SU-DHL-6 (cell line): ENCODE measurements around the gene CTCF.

Source experiments
- H2AFZ ChIP-seq: fragments of 200-600 bp; sonication (generic); 2 replicates; pipeline ENCODE4 v1.6.1; 2014; ENCODE audit warnings: low read depth, mild to moderate bottlenecking, moderate library complexity, mixed read lengths, antibody characterized with exemption, low read length; ENCODE audit not compliant: severe bottlenecking
- H3F3A ChIP-seq: fragments of 200-600 bp; shearing (Covaris generic); 2 replicates; pipeline ENCODE4 v1.6.0; 2016; ENCODE audit warnings: antibody characterized with exemption, mild to moderate bottlenecking; ENCODE audit not compliant: insufficient read depth
- H3K27ac ChIP-seq: fragments of 200-600 bp; sonication (generic); 2 replicates; pipeline ENCODE4 v1.5.1; 2016; ENCODE audit warnings: low read depth, mild to moderate bottlenecking, low read length, moderate library complexity, mixed read lengths
- H3K27me3 ChIP-seq: fragments of 200-600 bp; sonication (generic), shearing (Covaris generic); 2 replicates; pipeline ENCODE4 v1.6.0; 2014; ENCODE audit warnings: mild to moderate bottlenecking, low read length
- H3K36me3 ChIP-seq: fragments of 200-600 bp; sonication (generic); 2 replicates; pipeline ENCODE4 v1.6.1; 2014; ENCODE audit warnings: mild to moderate bottlenecking, low read length, mixed read lengths
- H3K4me2 ChIP-seq: fragments of 300-600, 200-600 bp; shearing (Covaris generic), sonication (generic); 2 replicates; pipeline ENCODE4 v1.6.0; 2014; ENCODE audit warnings: low read length, low read depth, mild to moderate bottlenecking; ENCODE audit not compliant: poor library complexity, severe bottlenecking
- H3K4me3 ChIP-seq: fragments of 200-600 bp; sonication (generic); 2 replicates; pipeline ENCODE4 v1.5.1; 2014; ENCODE audit warnings: antibody characterized with exemption, low read length, mild to moderate bottlenecking, mixed read lengths; ENCODE audit not compliant: insufficient read depth, poor library complexity, severe bottlenecking
- H3K79me2 ChIP-seq: fragments of 200-600 bp; sonication (generic); 2 replicates; pipeline ENCODE4 v1.6.1; 2014; ENCODE audit warnings: mild to moderate bottlenecking, low read length, moderate library complexity; ENCODE audit not compliant: insufficient read depth
- H3K9ac ChIP-seq: fragments of 200-600 bp; sonication (generic); 2 replicates; pipeline ENCODE4 v1.7.0; 2014; ENCODE audit warnings: mild to moderate bottlenecking, low read length
- H3K9me2 ChIP-seq: fragments of 200-600 bp; sonication (generic); replicated peaks from 2 replicates; pipeline ENCODE4 v1.6.1; 2014; ENCODE audit warnings: low read length; ENCODE audit not compliant: insufficient read depth
- H3K9me3 ChIP-seq: fragments of 200-600 bp; sonication (generic); 2 replicates; pipeline ENCODE4 v1.6.1; 2014; ENCODE audit warnings: low read length, mixed read lengths; ENCODE audit not compliant: insufficient read depth
- H4K20me1 ChIP-seq: fragments of 200-600 bp; sonication (generic); 2 replicates; pipeline ENCODE4 v1.6.1; 2014; ENCODE audit warnings: low read depth, mild to moderate bottlenecking, antibody characterized with exemption, low read length, moderate library complexity, mixed read lengths
- EZH2phosphoT487 ChIP-seq: fragments of 200-600 bp; sonication (generic), shearing (Covaris generic); conservative IDR thresholded peaks from 2 replicates; pipeline ENCODE4 v1.6.1; 2018; ENCODE audit warnings: mild to moderate bottlenecking, antibody characterized with exemption, low read length, moderate library complexity, mixed read lengths
- TF ChIP-seq, protein P1 (sequence below): fragments of 200-600 bp; sonication (generic); IDR thresholded peaks from one replicate; pipeline ENCODE4 v1.5.1; 2017; ENCODE audit warnings: antibody characterized with exemption, mild to moderate bottlenecking, low read length, moderate library complexity; ENCODE audit not compliant: insufficient read depth, poor library complexity, severe bottlenecking

The CTCF gene

DNA sequence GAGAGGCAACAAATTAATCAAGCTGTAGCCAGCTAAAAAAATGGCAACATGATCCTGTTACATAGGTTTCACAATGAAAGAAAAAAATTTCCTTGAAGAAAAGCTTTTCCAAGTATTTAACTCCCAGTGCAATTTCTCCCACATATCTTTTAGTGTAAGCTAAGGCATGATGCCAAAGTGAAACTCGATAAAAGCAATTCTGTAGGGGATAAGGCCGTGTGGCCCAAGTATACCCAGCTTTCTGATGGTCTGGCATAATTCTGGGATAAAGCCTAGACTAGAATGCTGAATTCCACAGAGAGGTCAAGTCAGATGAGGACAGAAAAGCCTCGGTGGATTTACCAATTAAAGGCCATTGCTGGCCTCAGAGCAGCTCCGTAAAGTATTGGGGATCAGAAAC, 36.2 kb downstream of the CTCF start:
- H3K36me3 ChIP-seq: no peaks in the 10 kb centered on the region
- no peaks in the 10 kb centered on the region; the same call in 1 of the 2 replicates for H3F3A ChIP-seq
- TF ChIP-seq, protein P1, sequence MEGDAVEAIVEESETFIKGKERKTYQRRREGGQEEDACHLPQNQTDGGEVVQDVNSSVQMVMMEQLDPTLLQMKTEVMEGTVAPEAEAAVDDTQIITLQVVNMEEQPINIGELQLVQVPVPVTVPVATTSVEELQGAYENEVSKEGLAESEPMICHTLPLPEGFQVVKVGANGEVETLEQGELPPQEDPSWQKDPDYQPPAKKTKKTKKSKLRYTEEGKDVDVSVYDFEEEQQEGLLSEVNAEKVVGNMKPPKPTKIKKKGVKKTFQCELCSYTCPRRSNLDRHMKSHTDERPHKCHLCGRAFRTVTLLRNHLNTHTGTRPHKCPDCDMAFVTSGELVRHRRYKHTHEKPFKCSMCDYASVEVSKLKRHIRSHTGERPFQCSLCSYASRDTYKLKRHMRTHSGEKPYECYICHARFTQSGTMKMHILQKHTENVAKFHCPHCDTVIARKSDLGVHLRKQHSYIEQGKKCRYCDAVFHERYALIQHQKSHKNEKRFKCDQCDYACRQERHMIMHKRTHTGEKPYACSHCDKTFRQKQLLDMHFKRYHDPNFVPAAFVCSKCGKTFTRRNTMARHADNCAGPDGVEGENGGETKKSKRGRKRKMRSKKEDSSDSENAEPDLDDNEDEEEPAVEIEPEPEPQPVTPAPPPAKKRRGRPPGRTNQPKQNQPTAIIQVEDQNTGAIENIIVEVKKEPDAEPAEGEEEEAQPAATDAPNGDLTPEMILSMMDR: no peak
- no peak for TF ChIP-seq EZH2phosphoT487
- H3K9me3 ChIP-seq: no peaks in the 10 kb centered on the region
- no peak overlapping the region for H3K27ac ChIP-seq
- no peak overlapping the region for H2AFZ ChIP-seq
- no peaks in the 10 kb centered on the region for H3K27me3 ChIP-seq
- no peak overlapping the region for H3K9ac ChIP-seq
- H4K20me1 ChIP-seq: peaks cover 3% of the 10 kb centered on the region; the same call in 1 of the 2 replicates
- H3K4me2 ChIP-seq: no peak overlapping the region
- no peak overlapping the region for H3K4me3 ChIP-seq
- peaks cover 96% of the 10 kb centered on the region for H3K79me2 ChIP-seq
- H3K9me2 ChIP-seq: no peaks in the 10 kb centered on the region

DNA sequence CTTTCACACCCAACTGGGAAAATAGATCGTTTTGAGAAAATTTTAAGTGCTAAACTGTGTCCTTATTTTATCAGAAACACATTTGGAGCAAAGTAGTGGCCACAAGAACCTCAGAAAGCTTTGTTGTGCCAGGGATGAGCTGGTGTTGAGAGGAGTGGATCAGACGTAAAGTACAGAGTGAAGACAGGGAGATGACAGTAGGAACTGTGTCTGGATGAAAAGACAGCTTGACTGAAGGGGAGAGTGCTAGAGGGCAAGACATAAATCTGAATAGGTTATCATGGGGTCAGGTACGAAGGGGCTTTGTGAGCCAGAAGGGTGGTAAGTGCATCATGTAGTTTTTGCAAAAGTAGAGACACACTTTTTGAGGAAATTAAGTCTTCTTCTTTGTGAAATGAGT, 43.3 kb downstream of the CTCF start:
- Histone ChIP-seq H3K79me2 (peaks cover 94% of the 10 kb centered on the region), H3K27ac (no peak overlapping the region), H3K9ac (no peak overlapping the region), H3K4me2 (no peak overlapping the region), H3K9me3 (no peaks in the 10 kb centered on the region), H3K9me2 (no peaks in the 10 kb centered on the region), H3K36me3 (no peaks in the 10 kb centered on the region), H3F3A (0 out of 2 replicates have a peak, but pooled peaks cover 4% of the 10 kb centered on the region), H4K20me1 (peaks cover 5% of the 10 kb centered on the region; the same call in 1 of the 2 replicates), H3K27me3 (no peaks in the 10 kb centered on the region), H2AFZ (no peak overlapping the region), H3K4me3 (no peak overlapping the region)
- TF ChIP-seq EZH2phosphoT487: no peak
- TF ChIP-seq, protein P1: no peak

DNA sequence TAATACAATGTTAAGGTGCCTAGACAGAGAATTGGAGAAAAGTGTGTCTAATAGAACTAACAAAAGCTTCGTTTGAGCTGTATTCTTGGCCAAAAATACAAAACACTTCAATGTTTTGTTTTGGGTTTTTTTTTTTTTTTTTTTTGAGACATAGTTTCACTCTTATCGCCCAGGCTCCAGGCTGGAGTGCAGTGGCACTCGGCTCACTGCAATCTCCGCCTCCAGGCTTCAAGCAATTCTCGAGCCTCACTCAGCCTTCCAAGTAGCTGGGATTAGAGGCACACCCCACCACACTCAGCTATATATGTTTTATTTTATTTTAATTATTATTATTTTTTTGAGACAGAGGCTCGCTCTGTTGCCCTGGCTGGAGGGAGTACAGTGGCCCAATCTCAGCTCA, 44.3 kb downstream of the CTCF start:
- Histone ChIP-seq H3K9me2 (no peaks in the 10 kb centered on the region), H3K9ac (no peak overlapping the region), H4K20me1 (peaks cover 5% of the 10 kb centered on the region; the same call in 1 of the 2 replicates), H3K4me2 (no peak overlapping the region), H3K9me3 (no peaks in the 10 kb centered on the region), H3K4me3 (no peak overlapping the region), H3K27ac (no peak overlapping the region), H3F3A (0 out of 2 replicates have a peak, but pooled peaks cover 4% of the 10 kb centered on the region), H2AFZ (no peak overlapping the region), H3K36me3 (peaks cover 8% of the 10 kb centered on the region; the same call in 1 of the 2 replicates), H3K79me2 (peaks cover 94% of the 10 kb centered on the region), H3K27me3 (no peaks in the 10 kb centered on the region)
- TF ChIP-seq, protein P1: no peak
- no peak for TF ChIP-seq EZH2phosphoT487
